ENCODE data around the gene TRIM56. TPM values are rescaled to one million over a fixed set of nuclear protein-coding genes. Genes with fewer than 3 reads are reported as not detected.
"Not testable (repeated sequence)": the region's sequence is repeated elsewhere in the genome, so short reads cannot be mapped to it uniquely, and the experiment has no call there.

The TRIM56 gene
- total RNA-seq, 1 donor from 2014 or later: 16.0 TPM

DNA sequence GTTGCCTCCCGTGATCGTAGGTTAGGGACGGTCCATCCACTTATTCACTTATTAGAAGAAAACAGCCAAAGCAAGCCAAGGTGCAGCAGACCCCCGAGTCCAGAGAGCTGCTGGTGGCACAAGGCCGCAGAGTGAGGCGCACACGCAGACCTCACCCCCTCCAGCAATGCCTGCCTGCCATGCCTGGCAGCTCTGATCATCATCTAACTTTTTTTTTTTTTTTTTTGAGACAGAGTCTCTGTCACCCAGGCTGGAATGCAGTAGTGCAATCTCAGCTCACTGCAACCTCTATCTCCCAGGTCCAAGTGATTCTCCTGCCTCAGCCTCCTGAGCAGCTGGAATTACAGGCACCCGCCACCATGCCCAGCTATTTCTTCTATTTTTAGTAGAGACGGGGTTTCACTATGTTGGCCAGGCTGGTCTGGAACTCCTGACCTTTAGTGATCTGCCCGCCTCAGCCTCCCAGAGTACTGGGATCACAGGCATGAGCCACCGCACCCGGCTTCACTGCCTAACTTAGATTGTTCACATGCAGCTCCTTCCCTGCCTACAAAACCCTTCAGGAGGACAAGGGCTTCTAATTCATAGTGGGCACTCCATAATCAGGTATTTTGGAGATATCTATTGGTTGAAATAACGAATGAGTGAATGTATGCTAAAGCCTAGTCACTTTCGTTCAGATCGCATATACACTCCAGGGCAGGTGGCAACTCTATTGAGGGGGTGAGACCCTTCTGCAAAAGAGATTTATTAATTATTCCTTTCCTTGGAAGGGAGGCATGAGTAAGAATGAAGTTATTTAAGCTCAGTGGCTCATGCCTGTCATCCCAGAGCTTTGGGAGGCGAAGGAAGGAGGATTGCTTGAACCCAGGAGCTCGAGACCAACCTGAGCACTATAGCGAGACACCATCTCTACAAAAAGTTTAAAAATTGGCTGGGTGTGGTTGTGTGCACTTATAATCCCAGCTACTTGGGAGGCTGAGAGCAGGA lies 15.9 kb downstream of the TRIM56 start:
- no peaks in the 10 kb centered on the region for H3K27me3 Mint-ChIP-seq (ENCODE audit: low read depth)
- no peaks in the 10 kb centered on the region for H3K36me3 Mint-ChIP-seq (ENCODE audit: low read depth)

DNA sequence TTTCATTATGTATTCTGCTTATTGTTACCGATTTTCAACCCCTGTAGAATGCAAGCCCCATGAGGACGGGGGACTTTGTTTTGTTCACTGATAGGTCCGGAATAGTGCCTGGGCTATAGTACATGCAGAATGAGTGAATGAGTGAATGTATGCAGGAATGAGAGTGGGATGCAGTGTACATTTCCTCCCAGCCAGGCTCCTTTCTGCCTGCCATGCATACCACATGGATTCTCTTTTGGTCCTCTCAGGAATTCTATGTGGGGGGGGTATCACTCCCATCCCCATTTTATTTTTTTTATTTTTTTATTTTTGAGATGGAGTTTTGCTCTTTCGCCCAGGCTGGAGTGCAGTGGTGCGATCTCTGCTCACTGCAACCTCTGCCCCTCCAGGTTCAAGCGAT lies 16.7 kb downstream of the TRIM56 start:
- no peak for DNase-seq (ENCODE audit: low read depth, low spot score)
- no peaks in the 10 kb centered on the region for H3K36me3 Mint-ChIP-seq (ENCODE audit: low read depth)
- peak overlapping the region; percentile 45 for H3K27ac Mint-ChIP-seq (ENCODE audit: unreplicated experiment)
- no peaks in the 10 kb centered on the region for H3K27me3 Mint-ChIP-seq (ENCODE audit: low read depth)
- H3K4me3 Mint-ChIP-seq: no peak overlapping the region
- no peaks in the 10 kb centered on the region for H3K9me3 Mint-ChIP-seq
- peaks cover 17% of the 10 kb centered on the region for H3K4me1 Mint-ChIP-seq
- TF ChIP-seq, protein P1, sequence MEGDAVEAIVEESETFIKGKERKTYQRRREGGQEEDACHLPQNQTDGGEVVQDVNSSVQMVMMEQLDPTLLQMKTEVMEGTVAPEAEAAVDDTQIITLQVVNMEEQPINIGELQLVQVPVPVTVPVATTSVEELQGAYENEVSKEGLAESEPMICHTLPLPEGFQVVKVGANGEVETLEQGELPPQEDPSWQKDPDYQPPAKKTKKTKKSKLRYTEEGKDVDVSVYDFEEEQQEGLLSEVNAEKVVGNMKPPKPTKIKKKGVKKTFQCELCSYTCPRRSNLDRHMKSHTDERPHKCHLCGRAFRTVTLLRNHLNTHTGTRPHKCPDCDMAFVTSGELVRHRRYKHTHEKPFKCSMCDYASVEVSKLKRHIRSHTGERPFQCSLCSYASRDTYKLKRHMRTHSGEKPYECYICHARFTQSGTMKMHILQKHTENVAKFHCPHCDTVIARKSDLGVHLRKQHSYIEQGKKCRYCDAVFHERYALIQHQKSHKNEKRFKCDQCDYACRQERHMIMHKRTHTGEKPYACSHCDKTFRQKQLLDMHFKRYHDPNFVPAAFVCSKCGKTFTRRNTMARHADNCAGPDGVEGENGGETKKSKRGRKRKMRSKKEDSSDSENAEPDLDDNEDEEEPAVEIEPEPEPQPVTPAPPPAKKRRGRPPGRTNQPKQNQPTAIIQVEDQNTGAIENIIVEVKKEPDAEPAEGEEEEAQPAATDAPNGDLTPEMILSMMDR (conservative IDR thresholded peaks at IDR 0.05): no peak

More for the DNA sequence above, 15.9 kb downstream of the TRIM56 start:
- Mint-ChIP-seq H3K4me1 (peaks cover 17% of the 10 kb centered on the region), H3K9me3 (no peaks in the 10 kb centered on the region), H3K4me3 (no peak overlapping the region), H3K27ac (ENCODE audit: unreplicated experiment) (peak overlapping the region; percentile 85)
- TF ChIP-seq, protein P1 (conservative IDR thresholded peaks at IDR 0.05): no peak
- no peak for DNase-seq (ENCODE audit: low read depth, low spot score)

DNA sequence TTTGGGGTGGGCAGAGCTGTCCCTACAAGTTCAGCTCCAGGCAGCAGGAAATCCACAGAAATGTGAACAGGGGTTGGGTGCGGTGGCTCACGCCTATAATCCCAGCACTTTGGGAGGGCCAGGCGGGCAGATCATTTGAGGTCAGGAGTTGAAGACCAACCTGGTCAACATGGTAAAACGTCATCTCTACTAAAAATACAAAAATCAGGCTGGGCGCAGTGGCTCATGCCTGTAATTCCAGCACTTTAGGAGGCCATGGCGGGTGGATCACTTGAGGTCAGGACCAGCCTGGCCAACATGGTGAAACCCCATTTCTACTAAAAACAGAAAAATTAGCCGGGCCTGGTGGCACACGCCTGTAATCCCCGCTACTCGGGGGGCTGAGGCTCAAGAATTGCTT lies 18.4 kb downstream of the TRIM56 start:
- H3K4me3 Mint-ChIP-seq; H3K9me3 Mint-ChIP-seq; H3K27ac Mint-ChIP-seq (ENCODE audit: unreplicated experiment); H3K27me3 Mint-ChIP-seq (ENCODE audit: low read depth); DNase-seq (ENCODE audit: low read depth, low spot score); H3K36me3 Mint-ChIP-seq (ENCODE audit: low read depth): not testable (repeated sequence)
- H3K4me1 Mint-ChIP-seq: peaks cover 21% of the 10 kb centered on the region

DNA sequence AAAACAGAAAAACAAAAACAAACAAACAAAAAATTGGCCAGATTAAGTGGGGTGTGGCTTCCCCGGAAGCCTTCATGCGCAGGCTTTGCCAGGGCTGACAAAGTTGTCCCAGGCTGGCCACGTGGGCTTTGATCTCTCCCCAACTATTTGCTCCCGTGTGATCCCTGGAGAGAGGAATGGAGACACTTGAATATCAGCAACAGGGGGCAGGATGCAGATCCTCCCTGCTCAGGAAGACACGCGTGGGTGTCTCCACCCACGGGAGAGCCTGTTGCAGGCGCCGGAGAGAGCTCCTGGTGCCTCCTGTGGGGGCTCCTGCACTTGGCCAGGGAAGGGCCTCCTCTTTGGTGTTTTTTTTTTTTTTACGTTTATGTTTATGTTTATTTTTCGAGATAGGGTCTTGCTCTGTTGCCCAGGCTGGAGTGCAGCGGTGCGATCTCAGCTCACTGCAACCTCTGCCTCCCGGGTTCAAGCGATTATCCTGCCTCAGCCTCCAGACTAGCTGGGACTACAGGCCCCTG lies 19.0 kb downstream of the TRIM56 start:
- Mint-ChIP-seq H3K36me3 (ENCODE audit: low read depth) (no peaks in the 10 kb centered on the region), H3K27ac (ENCODE audit: unreplicated experiment) (no peak overlapping the region), H3K4me1 (peaks cover 20% of the 10 kb centered on the region), H3K27me3 (ENCODE audit: low read depth) (no peaks in the 10 kb centered on the region), H3K9me3 (no peaks in the 10 kb centered on the region), H3K4me3 (no peak overlapping the region)
- TF ChIP-seq, protein P1 (conservative IDR thresholded peaks at IDR 0.05): no peak
- DNase-seq (ENCODE audit: low read depth, low spot score): no peak

DNA sequence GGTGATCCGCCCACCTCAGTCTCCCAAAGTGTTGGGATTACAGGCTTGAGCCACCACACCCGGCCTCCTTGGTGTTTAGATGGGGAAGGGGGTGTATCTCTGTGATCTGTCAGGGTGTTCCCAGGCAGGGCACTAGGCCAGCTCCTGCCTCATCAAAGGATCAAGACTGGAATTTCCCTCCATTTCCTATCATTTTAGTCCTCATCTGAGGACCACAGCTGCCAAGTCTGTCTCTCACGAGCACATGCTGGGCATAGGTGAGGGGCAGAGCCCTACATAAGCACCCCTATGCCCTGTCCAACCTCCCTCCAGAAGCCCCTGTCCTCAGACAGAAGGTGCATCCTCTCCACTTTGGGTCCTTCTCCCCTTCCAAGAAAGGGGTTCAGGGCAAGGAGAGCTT lies 19.5 kb downstream of the TRIM56 start:
- H3K4me3 Mint-ChIP-seq: no peak overlapping the region
- H3K9me3 Mint-ChIP-seq: no peaks in the 10 kb centered on the region
- TF ChIP-seq, protein P1 (conservative IDR thresholded peaks at IDR 0.05): no peak

DNA sequence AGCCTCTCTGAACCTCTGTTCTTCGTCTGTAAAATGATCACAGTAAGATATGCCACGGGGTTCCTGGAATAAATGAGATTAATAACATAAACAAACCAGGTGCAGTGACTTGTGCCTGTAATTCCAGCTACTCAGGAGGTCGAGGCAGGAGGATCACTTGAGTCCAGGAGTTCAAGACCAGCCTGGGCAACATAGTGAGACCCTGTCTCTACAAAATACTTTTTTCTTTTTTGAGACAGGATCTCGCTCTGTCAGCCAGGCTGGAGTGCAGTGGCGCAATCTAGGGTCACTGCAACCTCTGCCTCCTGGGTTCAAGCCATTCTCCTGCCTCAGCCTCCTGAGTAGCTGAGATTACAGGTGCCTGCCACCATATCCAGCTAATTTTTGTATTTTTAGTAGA lies 20.0 kb downstream of the TRIM56 start:
- not testable (repeated sequence) for H3K9me3 Mint-ChIP-seq; H3K27me3 Mint-ChIP-seq (ENCODE audit: low read depth); H3K27ac Mint-ChIP-seq (ENCODE audit: unreplicated experiment); DNase-seq (ENCODE audit: low read depth, low spot score); H3K36me3 Mint-ChIP-seq (ENCODE audit: low read depth); H3K4me3 Mint-ChIP-seq
- H3K4me1 Mint-ChIP-seq: peaks cover 10% of the 10 kb centered on the region

More for the DNA sequence above, 19.5 kb downstream of the TRIM56 start:
- Mint-ChIP-seq H3K36me3 (ENCODE audit: low read depth) (no peaks in the 10 kb centered on the region), H3K4me1 (peaks cover 14% of the 10 kb centered on the region), H3K27me3 (ENCODE audit: low read depth) (no peaks in the 10 kb centered on the region), H3K27ac (ENCODE audit: unreplicated experiment) (no peak overlapping the region)
- no peak for DNase-seq (ENCODE audit: low read depth, low spot score)
